ENCODE data around the gene ZNF473. TPM values are rescaled to one million over a fixed set of nuclear protein-coding genes. Genes with fewer than 3 reads are reported as not detected.

The ZNF473 gene
- total and polyA plus RNA-seq, 2 donors (not counting 1 experiment from before 2014, with no cell fraction given): 5.0 to 6.4 TPM

DNA sequence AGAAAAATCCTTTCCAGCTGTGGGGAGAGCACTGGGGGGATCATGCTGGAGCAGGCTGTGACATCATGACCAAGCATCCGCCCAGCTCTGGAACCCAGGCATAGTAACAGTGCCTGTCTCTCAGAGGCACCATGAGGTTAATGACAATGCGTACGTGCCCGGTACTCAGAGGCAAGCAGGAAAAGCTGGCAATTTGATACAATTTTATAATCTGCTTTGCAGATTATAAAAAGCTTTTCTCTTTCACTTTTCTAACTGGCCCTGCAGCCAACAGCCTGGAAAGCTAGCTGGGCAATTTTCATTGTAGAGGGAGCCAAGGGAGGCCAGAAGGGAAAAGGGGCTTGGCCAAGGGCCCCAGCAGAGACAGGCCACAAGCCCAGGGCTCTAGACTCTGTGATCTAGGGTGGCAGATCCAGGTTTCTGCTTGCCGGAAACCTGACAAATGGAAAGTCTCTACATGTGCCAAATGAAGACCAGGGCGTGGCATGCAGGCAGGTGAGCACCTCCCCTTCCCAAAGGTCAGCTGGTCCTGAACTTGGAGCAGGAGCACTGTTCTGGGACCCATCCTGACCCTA, 23.3 kb upstream of the ZNF473 start:
- no peak overlapping the region for H2AFZ ChIP-seq (ENCODE audit: low read length)
- peaks cover 8% of the 10 kb centered on the region for H3K4me1 ChIP-seq (ENCODE audit: control insufficient read depth, extremely low read depth, insufficient read depth, low read length)
- no peak for DNase-seq (ENCODE audit: low read depth in 2 of 2)
- no peak overlapping the region for H3K27ac ChIP-seq (ENCODE audit: insufficient read depth, low read length)
- H3K27me3 ChIP-seq (ENCODE audit: control insufficient read depth, insufficient read depth, low read length): no peaks in the 10 kb centered on the region
- no peaks in the 10 kb centered on the region for H4K20me1 ChIP-seq (ENCODE audit: control insufficient read depth, extremely low read depth, insufficient read depth, low read length)
- TF ChIP-seq, protein P1, sequence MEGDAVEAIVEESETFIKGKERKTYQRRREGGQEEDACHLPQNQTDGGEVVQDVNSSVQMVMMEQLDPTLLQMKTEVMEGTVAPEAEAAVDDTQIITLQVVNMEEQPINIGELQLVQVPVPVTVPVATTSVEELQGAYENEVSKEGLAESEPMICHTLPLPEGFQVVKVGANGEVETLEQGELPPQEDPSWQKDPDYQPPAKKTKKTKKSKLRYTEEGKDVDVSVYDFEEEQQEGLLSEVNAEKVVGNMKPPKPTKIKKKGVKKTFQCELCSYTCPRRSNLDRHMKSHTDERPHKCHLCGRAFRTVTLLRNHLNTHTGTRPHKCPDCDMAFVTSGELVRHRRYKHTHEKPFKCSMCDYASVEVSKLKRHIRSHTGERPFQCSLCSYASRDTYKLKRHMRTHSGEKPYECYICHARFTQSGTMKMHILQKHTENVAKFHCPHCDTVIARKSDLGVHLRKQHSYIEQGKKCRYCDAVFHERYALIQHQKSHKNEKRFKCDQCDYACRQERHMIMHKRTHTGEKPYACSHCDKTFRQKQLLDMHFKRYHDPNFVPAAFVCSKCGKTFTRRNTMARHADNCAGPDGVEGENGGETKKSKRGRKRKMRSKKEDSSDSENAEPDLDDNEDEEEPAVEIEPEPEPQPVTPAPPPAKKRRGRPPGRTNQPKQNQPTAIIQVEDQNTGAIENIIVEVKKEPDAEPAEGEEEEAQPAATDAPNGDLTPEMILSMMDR (conservative IDR thresholded peaks at IDR 0.05 in 1 of 2, IDR thresholded peaks at IDR 0.05 in 1 of 2; ENCODE audit: low read depth in 1 of 2, low read length in 2 of 2): no peak
- TF ChIP-seq EZH2 (IDR thresholded peaks at IDR 0.05; ENCODE audit: low read length, missing control alignments): no peak
- H3K79me2 ChIP-seq (ENCODE audit: control insufficient read depth, insufficient read depth, low read length): no peaks in the 10 kb centered on the region
- H3K4me3 ChIP-seq (replicated peaks in 1 of 4; ENCODE audit: control extremely low read depth in 1 of 4, insufficient read depth in 1 of 4, low read depth in 3 of 4, low read length in 4 of 4): no peak overlapping the region
- H3K9ac ChIP-seq (ENCODE audit: insufficient read depth, low read length): no peak overlapping the region
- peaks cover 23% of the 10 kb centered on the region for H3K36me3 ChIP-seq (ENCODE audit: control insufficient read depth, insufficient read depth, low read length)
- H3K4me2 ChIP-seq (ENCODE audit: extremely low read depth, insufficient read depth, low read length): no peak overlapping the region
- H3K9me3 ChIP-seq (ENCODE audit: control insufficient read depth, insufficient read depth, low read depth, low read length): no peaks in the 10 kb centered on the region

DNA sequence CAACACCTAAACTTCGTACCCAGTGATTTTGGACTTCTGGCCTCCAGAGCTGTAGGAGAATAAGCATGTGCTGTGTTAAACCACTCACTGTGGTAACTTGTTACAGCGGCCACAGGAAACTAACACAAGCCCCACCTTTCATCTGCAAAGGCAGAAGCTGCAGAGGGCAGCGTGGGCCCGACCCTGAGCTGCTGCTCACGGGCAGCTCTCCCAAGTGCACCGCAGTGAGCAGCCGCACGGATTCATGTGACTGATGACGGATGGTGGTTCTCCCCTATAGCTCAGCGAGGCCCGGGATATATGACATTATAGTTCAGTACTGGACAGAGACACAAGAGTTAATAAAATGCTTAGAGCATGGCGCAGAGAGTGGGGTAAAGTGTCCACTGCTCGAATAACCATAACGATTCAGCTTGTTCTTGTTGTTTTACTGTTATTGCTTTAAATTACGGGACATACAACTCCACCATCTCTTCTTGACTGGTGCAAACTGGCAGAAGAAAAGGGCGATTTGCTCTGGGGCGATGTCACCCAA, 22.5 kb upstream of the ZNF473 start:
- H2AFZ ChIP-seq (ENCODE audit: low read length): no peak overlapping the region
- peak overlapping the region; percentile 17 for H3K4me2 ChIP-seq (ENCODE audit: extremely low read depth, insufficient read depth, low read length)
- H3K9ac ChIP-seq (ENCODE audit: insufficient read depth, low read length): no peak overlapping the region
- DNase-seq (ENCODE audit: low read depth in 2 of 2): peak in 1 of 2 donors; percentile 7
- H3K9me3 ChIP-seq (ENCODE audit: control insufficient read depth, insufficient read depth, low read depth, low read length): no peaks in the 10 kb centered on the region
- no peaks in the 10 kb centered on the region for H3K27me3 ChIP-seq (ENCODE audit: control insufficient read depth, insufficient read depth, low read length)
- H3K4me1 ChIP-seq (ENCODE audit: control insufficient read depth, extremely low read depth, insufficient read depth, low read length): peaks cover 8% of the 10 kb centered on the region
- H3K27ac ChIP-seq (ENCODE audit: insufficient read depth, low read length): no peak overlapping the region
- no peaks in the 10 kb centered on the region for H3K79me2 ChIP-seq (ENCODE audit: control insufficient read depth, insufficient read depth, low read length)
- TF ChIP-seq, protein P1 (conservative IDR thresholded peaks at IDR 0.05 in 1 of 2, IDR thresholded peaks at IDR 0.05 in 1 of 2; ENCODE audit: low read depth in 1 of 2, low read length in 2 of 2): no peak
- H3K36me3 ChIP-seq (ENCODE audit: control insufficient read depth, insufficient read depth, low read length): peaks cover 25% of the 10 kb centered on the region
- no peaks in the 10 kb centered on the region for H4K20me1 ChIP-seq (ENCODE audit: control insufficient read depth, extremely low read depth, insufficient read depth, low read length)
- no peak overlapping the region for H3K4me3 ChIP-seq (replicated peaks in 1 of 4; ENCODE audit: control extremely low read depth in 1 of 4, insufficient read depth in 1 of 4, low read depth in 3 of 4, low read length in 4 of 4)

DNA sequence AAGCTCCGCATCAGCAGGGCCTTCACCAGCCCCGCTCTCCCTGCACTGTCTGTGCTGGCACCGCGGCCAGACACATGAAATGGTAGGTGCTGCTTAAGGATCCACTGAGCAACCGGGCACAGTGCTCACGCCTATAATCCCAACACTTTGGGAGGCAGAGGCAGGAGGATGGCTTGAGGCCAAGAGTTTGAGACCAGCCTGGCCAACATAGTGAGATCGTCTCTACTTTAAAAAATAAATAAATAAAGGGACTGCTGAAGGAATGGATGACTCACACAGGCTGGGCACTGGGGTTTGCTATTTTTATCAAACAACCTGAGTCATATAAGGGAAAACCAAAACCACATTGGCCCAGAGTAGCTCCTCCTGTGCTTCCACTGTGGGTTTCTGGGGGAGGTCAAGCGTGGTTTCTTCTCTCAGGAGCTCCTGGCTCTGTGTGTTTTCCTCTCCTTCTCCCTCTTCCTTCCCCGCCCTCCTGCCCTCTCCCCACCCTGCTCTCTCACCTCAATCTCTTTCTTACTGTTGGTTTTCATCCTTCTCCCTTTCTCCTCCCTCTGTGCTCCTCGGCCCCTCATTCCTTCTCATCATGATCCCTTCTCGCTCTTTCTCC, 21.9 kb upstream of the ZNF473 start:
- peak overlapping the region; percentile 17 for H3K4me2 ChIP-seq (ENCODE audit: extremely low read depth, insufficient read depth, low read length)
- peaks cover 8% of the 10 kb centered on the region for H3K4me1 ChIP-seq (ENCODE audit: control insufficient read depth, extremely low read depth, insufficient read depth, low read length)
- H3K27me3 ChIP-seq (ENCODE audit: control insufficient read depth, insufficient read depth, low read length): no peaks in the 10 kb centered on the region
- TF ChIP-seq, protein P1 (conservative IDR thresholded peaks at IDR 0.05 in 1 of 2, IDR thresholded peaks at IDR 0.05 in 1 of 2; ENCODE audit: low read depth in 1 of 2, low read length in 2 of 2): no peak
- no peak for TF ChIP-seq EZH2 (IDR thresholded peaks at IDR 0.05; ENCODE audit: low read length, missing control alignments)
- peaks cover 27% of the 10 kb centered on the region for H3K36me3 ChIP-seq (ENCODE audit: control insufficient read depth, insufficient read depth, low read length)
- H3K4me3 ChIP-seq (replicated peaks in 1 of 4; ENCODE audit: control extremely low read depth in 1 of 4, insufficient read depth in 1 of 4, low read depth in 3 of 4, low read length in 4 of 4): peak overlapping the region in 1 of 4 experiments; percentile 6
- no peaks in the 10 kb centered on the region for H3K79me2 ChIP-seq (ENCODE audit: control insufficient read depth, insufficient read depth, low read length)
- H4K20me1 ChIP-seq (ENCODE audit: control insufficient read depth, extremely low read depth, insufficient read depth, low read length): no peaks in the 10 kb centered on the region
- peak; percentile 95 to 97 for DNase-seq (ENCODE audit: low read depth in 2 of 2)
- H2AFZ ChIP-seq (ENCODE audit: low read length): no peak overlapping the region
- H3K9ac ChIP-seq (ENCODE audit: insufficient read depth, low read length): no peak overlapping the region
- H3K27ac ChIP-seq (ENCODE audit: insufficient read depth, low read length): peak overlapping the region; percentile 67
- H3K9me3 ChIP-seq (ENCODE audit: control insufficient read depth, insufficient read depth, low read depth, low read length): no peaks in the 10 kb centered on the region
